ENCODE results near the gene DNAJA1. TPM values are rescaled to one million over a fixed set of nuclear protein-coding genes. Genes with fewer than 3 reads are reported as not detected.

Gene DNAJA1
- total and polyA plus RNA-seq, 4 donors, result 60.9 to 96.6 (median 73.4) TPM

DNA sequence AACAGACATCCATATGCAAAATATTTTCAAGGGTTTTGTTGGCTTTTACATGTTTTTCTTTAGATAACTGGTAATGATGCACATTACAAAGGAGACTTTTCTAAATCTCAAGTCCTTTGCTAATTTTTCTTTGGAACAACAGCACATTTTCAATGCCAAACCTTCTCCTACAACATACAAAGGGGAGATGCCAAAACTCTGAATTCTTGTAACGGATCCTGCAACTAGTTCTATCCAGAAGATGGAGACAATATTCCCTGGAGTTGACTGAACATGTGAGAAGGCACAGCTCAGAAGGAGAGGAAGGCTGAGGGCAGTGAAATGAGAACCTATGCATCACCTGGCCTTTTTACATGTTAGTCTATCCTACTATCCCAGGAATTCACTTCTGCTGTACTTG lies 21.0 kb downstream of the DNAJA1 start:
- Histone ChIP-seq H3K9ac (ENCODE audit: low read depth in 1 of 2, low read length in 2 of 2) (no peak overlapping the region), H3K4me1 (ENCODE audit: control insufficient read depth in 4 of 4, insufficient read depth in 4 of 4, low read length in 3 of 4) (peaks cover 5 to 37% (median 34%) of the 10 kb centered on the region in 4 donors), H3K36me3 (ENCODE audit: control insufficient read depth in 4 of 4, insufficient read depth in 3 of 4, low read depth in 1 of 4, low read length in 3 of 4) (peaks cover 1 to 18% (median 13%) of the 10 kb centered on the region in 4 donors), H3K27me3 (ENCODE audit: control insufficient read depth in 4 of 4, insufficient read depth in 4 of 4, low read length in 3 of 4) (no peaks in the 10 kb centered on the region), H3K9me3 (ENCODE audit: control insufficient read depth in 4 of 4, low read length in 3 of 4) (no peaks in the 10 kb centered on the region), H3K4me3 (ENCODE audit: low read depth in 1 of 3, low read length in 3 of 3) (no peak overlapping the region), H3K27ac (ENCODE audit: low read depth in 1 of 2, low read length in 2 of 2) (no peak overlapping the region)
- no peak for DNase-seq (ENCODE audit: low spot score)
- whole genome bisulfite sequencing, result 94% methylated on average over 1 of the region's 1 CpG
- TF ChIP-seq, protein P1, sequence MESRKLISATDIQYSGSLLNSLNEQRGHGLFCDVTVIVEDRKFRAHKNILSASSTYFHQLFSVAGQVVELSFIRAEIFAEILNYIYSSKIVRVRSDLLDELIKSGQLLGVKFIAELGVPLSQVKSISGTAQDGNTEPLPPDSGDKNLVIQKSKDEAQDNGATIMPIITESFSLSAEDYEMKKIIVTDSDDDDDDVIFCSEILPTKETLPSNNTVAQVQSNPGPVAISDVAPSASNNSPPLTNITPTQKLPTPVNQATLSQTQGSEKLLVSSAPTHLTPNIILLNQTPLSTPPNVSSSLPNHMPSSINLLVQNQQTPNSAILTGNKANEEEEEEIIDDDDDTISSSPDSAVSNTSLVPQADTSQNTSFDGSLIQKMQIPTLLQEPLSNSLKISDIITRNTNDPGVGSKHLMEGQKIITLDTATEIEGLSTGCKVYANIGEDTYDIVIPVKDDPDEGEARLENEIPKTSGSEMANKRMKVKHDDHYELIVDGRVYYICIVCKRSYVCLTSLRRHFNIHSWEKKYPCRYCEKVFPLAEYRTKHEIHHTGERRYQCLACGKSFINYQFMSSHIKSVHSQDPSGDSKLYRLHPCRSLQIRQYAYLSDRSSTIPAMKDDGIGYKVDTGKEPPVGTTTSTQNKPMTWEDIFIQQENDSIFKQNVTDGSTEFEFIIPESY (IDR thresholded peaks at IDR 0.05), result no peak
- TF ChIP-seq, protein P2, sequence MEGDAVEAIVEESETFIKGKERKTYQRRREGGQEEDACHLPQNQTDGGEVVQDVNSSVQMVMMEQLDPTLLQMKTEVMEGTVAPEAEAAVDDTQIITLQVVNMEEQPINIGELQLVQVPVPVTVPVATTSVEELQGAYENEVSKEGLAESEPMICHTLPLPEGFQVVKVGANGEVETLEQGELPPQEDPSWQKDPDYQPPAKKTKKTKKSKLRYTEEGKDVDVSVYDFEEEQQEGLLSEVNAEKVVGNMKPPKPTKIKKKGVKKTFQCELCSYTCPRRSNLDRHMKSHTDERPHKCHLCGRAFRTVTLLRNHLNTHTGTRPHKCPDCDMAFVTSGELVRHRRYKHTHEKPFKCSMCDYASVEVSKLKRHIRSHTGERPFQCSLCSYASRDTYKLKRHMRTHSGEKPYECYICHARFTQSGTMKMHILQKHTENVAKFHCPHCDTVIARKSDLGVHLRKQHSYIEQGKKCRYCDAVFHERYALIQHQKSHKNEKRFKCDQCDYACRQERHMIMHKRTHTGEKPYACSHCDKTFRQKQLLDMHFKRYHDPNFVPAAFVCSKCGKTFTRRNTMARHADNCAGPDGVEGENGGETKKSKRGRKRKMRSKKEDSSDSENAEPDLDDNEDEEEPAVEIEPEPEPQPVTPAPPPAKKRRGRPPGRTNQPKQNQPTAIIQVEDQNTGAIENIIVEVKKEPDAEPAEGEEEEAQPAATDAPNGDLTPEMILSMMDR (IDR thresholded peaks at IDR 0.05; ENCODE audit: low read depth, low read length, missing input control), result no peak
- TF ChIP-seq NR2F2 (IDR thresholded peaks at IDR 0.05), result no peak

DNA sequence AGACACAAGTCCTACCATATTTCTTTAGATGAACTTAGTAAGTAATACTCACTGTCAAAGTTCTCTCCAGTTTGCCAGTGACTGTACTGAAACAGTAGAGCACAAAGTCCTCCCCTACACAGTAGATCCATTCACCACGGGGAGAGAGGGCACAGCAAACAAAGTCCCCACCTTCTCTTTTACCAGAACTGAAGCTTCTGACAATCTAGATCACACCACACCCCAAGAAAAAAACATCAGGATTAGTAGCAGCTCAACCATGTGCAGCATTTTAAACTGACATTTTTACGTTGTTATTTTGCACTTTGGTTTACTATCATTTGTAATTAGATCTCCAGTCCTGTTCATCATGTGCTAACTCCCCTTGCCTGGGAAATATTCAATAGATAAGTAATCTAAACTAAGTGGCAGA lies 23.0 kb downstream of the DNAJA1 start:
- H3K9me3 ChIP-seq (ENCODE audit: control insufficient read depth in 4 of 4, low read length in 3 of 4), result no peaks in the 10 kb centered on the region
- H3K4me3 ChIP-seq (ENCODE audit: low read depth in 1 of 3, low read length in 3 of 3), result no peak overlapping the region
- peaks cover 0 to 18% (median 14%) of the 10 kb centered on the region in 4 donors for H3K4me1 ChIP-seq (ENCODE audit: control insufficient read depth in 4 of 4, insufficient read depth in 4 of 4, low read length in 3 of 4)
- no peak overlapping the region for H3K9ac ChIP-seq (ENCODE audit: low read depth in 1 of 2, low read length in 2 of 2)
- 70% methylated on average over 2 of the region's 2 CpGs for WGBS
- TF ChIP-seq TAF1 (conservative IDR thresholded peaks at IDR 0.05) (no peak), RAD21 (IDR thresholded peaks at IDR 0.05) (no peak), JUND (IDR thresholded peaks at IDR 0.05) (no peak), FOXA1 (IDR thresholded peaks at IDR 0.05) (no peak), SP1 (IDR thresholded peaks at IDR 0.05) (no peak), YY1 (IDR thresholded peaks at IDR 0.05) (no peak), NR2F2 (IDR thresholded peaks at IDR 0.05) (no peak), RXRA (IDR thresholded peaks at IDR 0.05) (no peak), GABPA (IDR thresholded peaks at IDR 0.05 in 1 of 2, conservative IDR thresholded peaks at IDR 0.05 in 1 of 2) (no peak), HNF4A (conservative IDR thresholded peaks at IDR 0.05) (no peak)
- TF ChIP-seq, protein P3, sequence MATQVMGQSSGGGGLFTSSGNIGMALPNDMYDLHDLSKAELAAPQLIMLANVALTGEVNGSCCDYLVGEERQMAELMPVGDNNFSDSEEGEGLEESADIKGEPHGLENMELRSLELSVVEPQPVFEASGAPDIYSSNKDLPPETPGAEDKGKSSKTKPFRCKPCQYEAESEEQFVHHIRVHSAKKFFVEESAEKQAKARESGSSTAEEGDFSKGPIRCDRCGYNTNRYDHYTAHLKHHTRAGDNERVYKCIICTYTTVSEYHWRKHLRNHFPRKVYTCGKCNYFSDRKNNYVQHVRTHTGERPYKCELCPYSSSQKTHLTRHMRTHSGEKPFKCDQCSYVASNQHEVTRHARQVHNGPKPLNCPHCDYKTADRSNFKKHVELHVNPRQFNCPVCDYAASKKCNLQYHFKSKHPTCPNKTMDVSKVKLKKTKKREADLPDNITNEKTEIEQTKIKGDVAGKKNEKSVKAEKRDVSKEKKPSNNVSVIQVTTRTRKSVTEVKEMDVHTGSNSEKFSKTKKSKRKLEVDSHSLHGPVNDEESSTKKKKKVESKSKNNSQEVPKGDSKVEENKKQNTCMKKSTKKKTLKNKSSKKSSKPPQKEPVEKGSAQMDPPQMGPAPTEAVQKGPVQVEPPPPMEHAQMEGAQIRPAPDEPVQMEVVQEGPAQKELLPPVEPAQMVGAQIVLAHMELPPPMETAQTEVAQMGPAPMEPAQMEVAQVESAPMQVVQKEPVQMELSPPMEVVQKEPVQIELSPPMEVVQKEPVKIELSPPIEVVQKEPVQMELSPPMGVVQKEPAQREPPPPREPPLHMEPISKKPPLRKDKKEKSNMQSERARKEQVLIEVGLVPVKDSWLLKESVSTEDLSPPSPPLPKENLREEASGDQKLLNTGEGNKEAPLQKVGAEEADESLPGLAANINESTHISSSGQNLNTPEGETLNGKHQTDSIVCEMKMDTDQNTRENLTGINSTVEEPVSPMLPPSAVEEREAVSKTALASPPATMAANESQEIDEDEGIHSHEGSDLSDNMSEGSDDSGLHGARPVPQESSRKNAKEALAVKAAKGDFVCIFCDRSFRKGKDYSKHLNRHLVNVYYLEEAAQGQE (IDR thresholded peaks at IDR 0.05), result no peak
- TF ChIP-seq, protein P2 (IDR thresholded peaks at IDR 0.05; ENCODE audit: low read depth, low read length, missing input control), result no peak
- no peaks in the 10 kb centered on the region for H3K27me3 ChIP-seq (ENCODE audit: control insufficient read depth in 4 of 4, insufficient read depth in 4 of 4, low read length in 3 of 4)
- DNase-seq (ENCODE audit: low spot score), result no peak
- peaks cover 6 to 32% (median 24%) of the 10 kb centered on the region in 4 donors for H3K36me3 ChIP-seq (ENCODE audit: control insufficient read depth in 4 of 4, insufficient read depth in 3 of 4, low read depth in 1 of 4, low read length in 3 of 4)
- no peak overlapping the region for H3K27ac ChIP-seq (ENCODE audit: low read depth in 1 of 2, low read length in 2 of 2)

Data from liver (tissue), 9 donors.